ENCODE measurements around the gene RPL34.

GRCh38 chr4:108620101-108620932 is at the start of gene RPL34:
- TF ChIP-seq TAF1 (IDR thresholded peaks at IDR 0.05; ENCODE audit: borderline replicate concordance, insufficient read depth, low read length) (peak; percentile 99), POLR2AphosphoS5 (IDR thresholded peaks at IDR 0.05; ENCODE audit: low read depth, low read length) (peak; percentile 98), REST (IDR thresholded peaks at IDR 0.05; ENCODE audit: insufficient read depth in 1 of 2, low read depth in 2 of 2, low read length in 2 of 2) (peak; percentile 15 to 40; a peak in 1 of 4 replicates), SIN3A (IDR thresholded peaks at IDR 0.05; ENCODE audit: borderline replicate concordance, insufficient read depth, low read length) (no peak)
